HEK293 (cell line): Measurements from ENCODE around the gene NCK1.
"Not testable (repeated sequence)": the region's sequence is repeated elsewhere in the genome, so short reads cannot be mapped to it uniquely, and the experiment has no call there.

Experiments
- CTCF ChIA-PET: fragments of 350-600 bp; formaldehyde crosslinking; extraction: SDS; loops from one replicate; lab custom pipeline; 2021; ENCODE audit warnings: antibody characterized with exemption; lab: Yijun Ruan, JAX
- POLR2A ChIA-PET: fragments of 300-600 bp; formaldehyde crosslinking; extraction: SDS; loops from one replicate; lab custom pipeline; 2020; ENCODE audit warnings: antibody characterized with exemption, inconsistent platforms; lab: Yijun Ruan, JAX
- H3K27ac ChIP-seq: fragments of 200-500 bp; sonication (Bioruptor generic); 2 replicates; pipeline ENCODE4 v1.5.1; 2014; ENCODE audit warnings: low read depth, low read length, control low read depth, inconsistent platforms; ENCODE audit errors: extremely low read depth
- H3K36me3 ChIP-seq, 2 experiments: fragments of 200-500 bp in 1 of 2; sonication (Bioruptor generic) in 1 of 2; 1 replicate in 1 of 2; 2 replicates in 1 of 2; pipeline ENCODE4 v1.5.1; 2014 to 2017; ENCODE audit warnings: inconsistent platforms in 2 of 2, low read length in 2 of 2; ENCODE audit not compliant: control insufficient read depth in 2 of 2, insufficient read depth in 1 of 2
- H3K4me1 ChIP-seq: fragments of 200-500 bp; sonication (Bioruptor generic); 2 replicates; pipeline ENCODE4 v1.5.1; 2014; ENCODE audit warnings: mild to moderate bottlenecking, low read length, inconsistent platforms; ENCODE audit not compliant: control insufficient read depth, insufficient read depth
- H3K4me3 ChIP-seq: 2 replicates; pipeline ENCODE4 v1.5.1; 2011; ENCODE audit warnings: low read depth, mild to moderate bottlenecking, control low read depth, low read length, moderate library complexity
- H3K9me3 ChIP-seq: fragments of 200-500 bp; sonication (Bioruptor generic); 2 replicates; pipeline ENCODE4 v1.5.1; 2014; ENCODE audit warnings: low read depth, low read length, inconsistent platforms; ENCODE audit not compliant: control insufficient read depth, insufficient read depth
- EGR2 ChIP-seq: fragments of 450-650 bp; formaldehyde crosslinking; IDR thresholded peaks from 2 replicates; pipeline ENCODE4 v1.5.1; 2016; ENCODE audit warnings: low read depth, missing biosample characterization, missing genetic modification characterization
- ZNF155 ChIP-seq: fragments of 450-650 bp; formaldehyde crosslinking; IDR thresholded peaks from 2 replicates; pipeline ENCODE4 v1.5.1; 2016; ENCODE audit warnings: missing biosample characterization, missing genetic modification characterization
- ZNF184 ChIP-seq: fragments of 450-650 bp; IDR thresholded peaks from 2 replicates; pipeline ENCODE4 v1.5.1; 2018; ENCODE audit warnings: missing biosample characterization, mild to moderate bottlenecking, missing genetic modification characterization
- ZNF311 ChIP-seq: fragments of 450-650 bp; formaldehyde crosslinking; IDR thresholded peaks from 2 replicates; pipeline ENCODE4 v1.5.1; 2017; ENCODE audit warnings: missing biosample characterization, missing genetic modification characterization, borderline replicate concordance
- ZNF514 ChIP-seq: fragments of 450-650 bp; formaldehyde crosslinking; IDR thresholded peaks from 2 replicates; pipeline ENCODE4 v1.5.1; 2016; ENCODE audit warnings: missing biosample characterization, missing genetic modification characterization
- ZNF600 ChIP-seq: fragments of 450-650 bp; formaldehyde crosslinking; IDR thresholded peaks from 2 replicates; pipeline ENCODE4 v1.5.1; 2016; ENCODE audit warnings: missing biosample characterization, missing genetic modification characterization
- ZNF785 ChIP-seq: fragments of 450-650 bp; formaldehyde crosslinking; IDR thresholded peaks from 2 replicates; pipeline ENCODE4 v1.5.1; 2016; ENCODE audit warnings: missing biosample characterization, missing genetic modification characterization
- ZNF837 ChIP-seq: fragments of 450-650 bp; formaldehyde crosslinking; IDR thresholded peaks from 2 replicates; pipeline ENCODE4 v1.5.1; 2016; ENCODE audit warnings: missing biosample characterization, missing genetic modification characterization
- TF ChIP-seq, protein P1 (sequence below): fragments of 450-650 bp; formaldehyde crosslinking; IDR thresholded peaks from 2 replicates; pipeline ENCODE4 v1.5.1; 2016; ENCODE audit warnings: missing biosample characterization, missing genetic modification characterization
- TF ChIP-seq, protein P2 (sequence below): fragments of 450-650 bp; formaldehyde crosslinking; IDR thresholded peaks from 2 replicates; pipeline ENCODE4 v1.5.1; 2016; ENCODE audit warnings: missing biosample characterization, missing genetic modification characterization
- TF ChIP-seq, protein P3 (sequence below): fragments of 450-650 bp; formaldehyde crosslinking; IDR thresholded peaks from 2 replicates; pipeline ENCODE4 v1.5.1; 2017; ENCODE audit warnings: missing biosample characterization, missing genetic modification characterization
- TF ChIP-seq, protein P4 (sequence below): fragments of 450-650 bp; formaldehyde crosslinking; conservative IDR thresholded peaks from 2 replicates; pipeline ENCODE4 v1.5.1; 2016; ENCODE audit warnings: low read depth, missing biosample characterization, missing genetic modification characterization
- TF ChIP-seq, protein P5 (sequence below): fragments of 450-650 bp; formaldehyde crosslinking; IDR thresholded peaks from 2 replicates; pipeline ENCODE4 v1.5.1; 2016; ENCODE audit warnings: missing biosample characterization, missing genetic modification characterization

The NCK1 gene

DNA sequence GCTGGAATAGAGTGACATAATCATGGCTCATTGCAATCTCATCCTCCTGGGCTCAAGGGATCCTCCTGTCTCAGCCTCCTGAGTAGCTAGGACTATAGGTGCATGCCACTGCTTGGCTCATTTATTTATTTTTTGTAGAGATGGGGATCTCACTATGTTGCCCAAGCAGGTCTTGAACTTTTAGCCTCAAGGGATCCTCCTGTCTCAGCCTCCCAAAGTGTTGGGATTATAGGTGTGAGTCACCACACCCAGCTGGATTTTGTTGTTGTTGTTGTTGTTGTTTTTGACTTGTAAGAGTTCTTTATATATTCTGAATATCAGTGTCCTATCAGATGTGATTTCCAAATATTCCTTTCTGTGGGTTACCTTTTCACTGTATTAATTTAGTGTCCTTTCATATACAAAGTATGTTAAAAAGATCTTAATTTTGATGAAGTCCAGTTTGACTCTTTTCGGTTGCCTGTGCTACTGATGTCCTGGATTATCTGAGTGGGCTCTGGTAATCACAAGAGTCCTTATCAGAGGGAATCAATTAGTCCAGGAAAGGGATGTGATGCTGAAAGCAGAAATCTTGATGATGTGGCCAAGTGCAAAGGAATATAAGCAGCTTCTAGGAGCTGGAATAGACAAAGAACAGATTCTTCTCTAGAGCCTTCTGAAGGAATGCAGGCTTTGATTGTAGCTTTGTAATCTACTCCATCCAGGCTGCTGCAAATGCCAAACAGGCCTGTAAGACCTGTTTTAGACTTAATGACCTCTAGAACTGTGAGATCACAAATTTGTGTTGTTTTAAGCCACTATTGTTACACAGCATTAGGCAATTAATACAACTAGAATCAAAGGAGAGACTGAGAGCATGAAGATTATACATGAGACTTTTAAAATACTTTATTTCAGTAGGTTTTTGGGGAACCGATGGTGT is 30.2 kb downstream of the NCK1 start:
- H3K27ac ChIP-seq: no peak overlapping the region
- H3K4me3 ChIP-seq: no peak overlapping the region
- no peaks in the 10 kb centered on the region for H3K4me1 ChIP-seq
- ChIA-PET POLR2A (no interaction called here), CTCF (no interaction called here)
- TF ChIP-seq ZNF184 (tag by site-specific recombination) (no peak), ZNF311 (tag by site-specific recombination) (no peak), ZNF155 (tag by site-specific recombination) (no peak), EGR2 (no peak), ZNF785 (tag by site-specific recombination) (no peak), ZNF600 (no peak)
- TF ChIP-seq, protein P1, sequence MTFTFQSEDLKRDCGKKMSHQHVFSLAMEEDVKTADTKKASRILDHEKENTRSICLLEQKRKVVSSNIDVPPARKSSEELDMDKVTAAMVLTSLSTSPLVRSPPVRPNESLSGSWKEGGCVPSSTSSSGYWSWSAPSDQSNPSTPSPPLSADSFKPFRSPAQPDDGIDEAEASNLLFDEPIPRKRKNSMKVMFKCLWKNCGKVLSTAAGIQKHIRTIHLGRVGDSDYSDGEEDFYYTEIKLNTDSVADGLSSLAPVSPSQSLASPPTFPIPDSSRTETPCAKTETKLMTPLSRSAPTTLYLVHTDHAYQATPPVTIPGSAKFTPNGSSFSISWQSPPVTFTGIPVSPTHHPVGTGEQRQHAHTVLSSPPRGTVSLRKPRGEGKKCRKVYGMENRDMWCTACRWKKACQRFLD (tag by site-specific recombination): no peak
- TF ChIP-seq, protein P2, sequence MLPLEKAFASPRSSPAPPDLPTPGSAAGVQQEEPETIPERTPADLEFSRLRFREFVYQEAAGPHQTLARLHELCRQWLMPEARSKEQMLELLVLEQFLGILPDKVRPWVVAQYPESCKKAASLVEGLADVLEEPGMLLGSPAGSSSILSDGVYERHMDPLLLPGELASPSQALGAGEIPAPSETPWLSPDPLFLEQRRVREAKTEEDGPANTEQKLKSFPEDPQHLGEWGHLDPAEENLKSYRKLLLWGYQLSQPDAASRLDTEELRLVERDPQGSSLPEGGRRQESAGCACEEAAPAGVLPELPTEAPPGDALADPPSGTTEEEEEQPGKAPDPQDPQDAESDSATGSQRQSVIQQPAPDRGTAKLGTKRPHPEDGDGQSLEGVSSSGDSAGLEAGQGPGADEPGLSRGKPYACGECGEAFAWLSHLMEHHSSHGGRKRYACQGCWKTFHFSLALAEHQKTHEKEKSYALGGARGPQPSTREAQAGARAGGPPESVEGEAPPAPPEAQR (tag by site-specific recombination): no peak
- TF ChIP-seq, protein P3, sequence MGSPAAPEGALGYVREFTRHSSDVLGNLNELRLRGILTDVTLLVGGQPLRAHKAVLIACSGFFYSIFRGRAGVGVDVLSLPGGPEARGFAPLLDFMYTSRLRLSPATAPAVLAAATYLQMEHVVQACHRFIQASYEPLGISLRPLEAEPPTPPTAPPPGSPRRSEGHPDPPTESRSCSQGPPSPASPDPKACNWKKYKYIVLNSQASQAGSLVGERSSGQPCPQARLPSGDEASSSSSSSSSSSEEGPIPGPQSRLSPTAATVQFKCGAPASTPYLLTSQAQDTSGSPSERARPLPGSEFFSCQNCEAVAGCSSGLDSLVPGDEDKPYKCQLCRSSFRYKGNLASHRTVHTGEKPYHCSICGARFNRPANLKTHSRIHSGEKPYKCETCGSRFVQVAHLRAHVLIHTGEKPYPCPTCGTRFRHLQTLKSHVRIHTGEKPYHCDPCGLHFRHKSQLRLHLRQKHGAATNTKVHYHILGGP: no peak
- TF ChIP-seq, protein P4, sequence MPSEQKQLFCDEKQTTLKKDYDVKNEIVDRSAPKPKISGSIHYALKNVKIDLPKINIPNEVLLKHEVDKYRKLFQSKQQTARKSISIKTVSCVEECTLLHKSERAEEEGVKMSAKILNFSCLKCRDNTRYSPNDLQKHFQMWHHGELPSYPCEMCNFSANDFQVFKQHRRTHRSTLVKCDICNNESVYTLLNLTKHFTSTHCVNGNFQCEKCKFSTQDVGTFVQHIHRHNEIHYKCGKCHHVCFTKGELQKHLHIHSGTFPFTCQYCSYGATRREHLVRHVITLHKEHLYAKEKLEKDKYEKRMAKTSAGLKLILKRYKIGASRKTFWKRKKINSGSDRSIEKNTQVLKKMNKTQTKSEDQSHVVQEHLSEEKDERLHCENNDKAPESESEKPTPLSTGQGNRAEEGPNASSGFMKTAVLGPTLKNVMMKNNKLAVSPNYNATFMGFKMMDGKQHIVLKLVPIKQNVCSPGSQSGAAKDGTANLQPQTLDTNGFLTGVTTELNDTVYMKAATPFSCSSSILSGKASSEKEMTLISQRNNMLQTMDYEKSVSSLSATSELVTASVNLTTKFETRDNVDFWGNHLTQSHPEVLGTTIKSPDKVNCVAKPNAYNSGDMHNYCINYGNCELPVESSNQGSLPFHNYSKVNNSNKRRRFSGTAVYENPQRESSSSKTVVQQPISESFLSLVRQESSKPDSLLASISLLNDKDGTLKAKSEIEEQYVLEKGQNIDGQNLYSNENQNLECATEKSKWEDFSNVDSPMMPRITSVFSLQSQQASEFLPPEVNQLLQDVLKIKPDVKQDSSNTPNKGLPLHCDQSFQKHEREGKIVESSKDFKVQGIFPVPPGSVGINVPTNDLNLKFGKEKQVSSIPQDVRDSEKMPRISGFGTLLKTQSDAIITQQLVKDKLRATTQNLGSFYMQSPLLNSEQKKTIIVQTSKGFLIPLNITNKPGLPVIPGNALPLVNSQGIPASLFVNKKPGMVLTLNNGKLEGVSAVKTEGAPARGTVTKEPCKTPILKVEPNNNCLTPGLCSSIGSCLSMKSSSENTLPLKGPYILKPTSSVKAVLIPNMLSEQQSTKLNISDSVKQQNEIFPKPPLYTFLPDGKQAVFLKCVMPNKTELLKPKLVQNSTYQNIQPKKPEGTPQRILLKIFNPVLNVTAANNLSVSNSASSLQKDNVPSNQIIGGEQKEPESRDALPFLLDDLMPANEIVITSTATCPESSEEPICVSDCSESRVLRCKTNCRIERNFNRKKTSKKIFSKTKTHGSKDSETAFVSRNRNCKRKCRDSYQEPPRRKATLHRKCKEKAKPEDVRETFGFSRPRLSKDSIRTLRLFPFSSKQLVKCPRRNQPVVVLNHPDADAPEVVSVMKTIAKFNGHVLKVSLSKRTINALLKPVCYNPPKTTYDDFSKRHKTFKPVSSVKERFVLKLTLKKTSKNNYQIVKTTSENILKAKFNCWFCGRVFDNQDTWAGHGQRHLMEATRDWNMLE (tag by site-specific recombination): no peak
- TF ChIP-seq, protein P5, sequence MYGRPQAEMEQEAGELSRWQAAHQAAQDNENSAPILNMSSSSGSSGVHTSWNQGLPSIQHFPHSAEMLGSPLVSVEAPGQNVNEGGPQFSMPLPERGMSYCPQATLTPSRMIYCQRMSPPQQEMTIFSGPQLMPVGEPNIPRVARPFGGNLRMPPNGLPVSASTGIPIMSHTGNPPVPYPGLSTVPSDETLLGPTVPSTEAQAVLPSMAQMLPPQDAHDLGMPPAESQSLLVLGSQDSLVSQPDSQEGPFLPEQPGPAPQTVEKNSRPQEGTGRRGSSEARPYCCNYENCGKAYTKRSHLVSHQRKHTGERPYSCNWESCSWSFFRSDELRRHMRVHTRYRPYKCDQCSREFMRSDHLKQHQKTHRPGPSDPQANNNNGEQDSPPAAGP (tag by site-specific recombination): no peak
- H3K9me3 ChIP-seq: no peaks in the 10 kb centered on the region
- H3K36me3 ChIP-seq: no peaks in the 10 kb centered on the region

DNA sequence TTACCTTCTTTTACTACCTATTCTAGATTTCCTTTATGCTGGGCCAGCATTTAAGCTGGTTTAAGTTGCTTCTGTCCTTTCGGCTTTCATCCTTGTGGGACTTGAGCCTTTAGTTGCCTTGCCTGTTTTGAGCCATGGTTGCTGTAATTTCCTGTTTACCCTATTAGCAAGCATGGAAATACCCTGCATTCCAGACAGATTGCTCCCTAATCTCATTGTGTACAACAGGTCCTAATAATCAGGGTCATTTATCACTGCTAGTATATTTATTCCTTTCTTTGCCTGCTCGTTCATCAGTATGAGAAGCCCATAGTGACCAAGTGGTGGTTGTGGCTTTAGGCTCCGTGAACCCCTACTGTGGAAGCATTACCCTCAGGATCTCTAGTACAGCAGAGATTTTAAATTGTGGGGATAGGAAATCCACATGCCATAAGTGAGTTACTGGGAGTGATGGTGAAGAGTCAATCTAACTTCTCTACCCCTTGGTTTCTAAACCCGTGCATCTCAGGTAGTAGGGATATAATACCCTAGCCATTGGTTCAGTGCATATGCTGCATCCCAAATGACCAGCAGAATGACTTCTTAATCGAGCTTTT is 31.9 kb downstream of the NCK1 start:
- Histone ChIP-seq H3K27ac (no peak overlapping the region), H3K4me3 (no peak overlapping the region), H3K36me3 (no peaks in the 10 kb centered on the region), H3K4me1 (no peaks in the 10 kb centered on the region), H3K9me3 (no peaks in the 10 kb centered on the region)
- TF ChIP-seq ZNF514 (tag by site-specific recombination): no peak
- TF ChIP-seq ZNF837: no peak
- POLR2A ChIA-PET: no interaction called here
- CTCF ChIA-PET: no interaction called here

DNA sequence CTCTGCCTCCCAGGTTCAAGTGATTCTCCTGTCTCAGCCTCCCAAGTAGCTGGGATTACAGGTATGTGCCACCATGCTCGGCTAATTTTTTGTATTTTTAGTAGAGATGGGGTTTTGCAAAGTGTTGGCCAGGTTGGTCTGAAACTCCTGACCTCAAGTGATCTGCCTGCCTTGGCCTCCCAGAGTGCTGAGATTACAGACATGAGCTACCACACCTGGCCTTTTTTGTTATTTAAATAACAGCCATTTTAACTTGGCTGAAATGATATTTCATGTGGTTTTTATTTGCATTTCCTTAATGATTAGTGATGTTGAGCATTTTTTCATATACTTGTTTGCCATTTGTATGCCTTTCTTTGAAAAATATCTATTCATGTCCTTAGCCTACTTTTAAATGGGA is 35.2 kb downstream of the NCK1 start:
- H3K4me1 ChIP-seq, H3K4me3 ChIP-seq, H3K9me3 ChIP-seq, H3K27ac ChIP-seq, H3K36me3 ChIP-seq: not testable (repeated sequence)
- ChIA-PET CTCF (interaction anchor here (0.5 kb wide), 1 partner anchor 586 kb away, joined by 3 read pairs; no protein-coding TSS in a partner anchor), POLR2A (interaction anchor here (0.6 kb wide), 1 partner anchor 20 kb away, joined by 3 read pairs; no protein-coding TSS in a partner anchor)
